Endodermal cell (in vitro differentiated cells): ENCODE measurements around the gene ANKFY1. TPM values are rescaled to one million over a fixed set of nuclear protein-coding genes. Genes with fewer than 3 reads are reported as not detected.

ENCODE experiments used
- DNase-seq: peaks from one replicate; pipeline ENCODE4 v3.0.0-alpha.2; 2017
- H3K27ac ChIP-seq: 2 replicates; pipeline ENCODE4 v1.5.1; 2013; ENCODE audit warnings: mild to moderate bottlenecking, low read depth, low read length, moderate library complexity
- H3K27me3 ChIP-seq: 2 replicates; pipeline ENCODE4 v1.6.1; 2013; ENCODE audit warnings: mild to moderate bottlenecking, low read length, moderate library complexity; ENCODE audit not compliant: insufficient read depth, control insufficient read depth, poor library complexity, severe bottlenecking
- H3K36me3 ChIP-seq: 2 replicates; pipeline ENCODE4 v1.7.0; 2013; ENCODE audit warnings: mild to moderate bottlenecking, low read length, moderate library complexity; ENCODE audit not compliant: control insufficient read depth, insufficient read depth
- H3K4me1 ChIP-seq: one replicate; pipeline ENCODE4 v1.7.0; 2013; ENCODE audit warnings: low read length; ENCODE audit not compliant: control insufficient read depth, insufficient read depth
- H3K4me3 ChIP-seq: 2 replicates; pipeline ENCODE4 v1.5.1; 2013; ENCODE audit warnings: mild to moderate bottlenecking, low read length, moderate library complexity
- H3K9ac ChIP-seq: 2 replicates; pipeline ENCODE4 v1.6.1; 2013; ENCODE audit warnings: mild to moderate bottlenecking, low read length, moderate library complexity; ENCODE audit not compliant: poor library complexity, severe bottlenecking; ENCODE audit errors: extremely low read depth
- H3K9me3 ChIP-seq: 2 replicates; pipeline ENCODE4 v1.6.1; 2013; ENCODE audit warnings: mild to moderate bottlenecking, low read length, moderate library complexity; ENCODE audit not compliant: control insufficient read depth
- H3K27ac Mint-ChIP-seq: 2 replicates; pipeline ENCODE4 v1.8.0; 2020; ENCODE audit warnings: mixed read lengths
- H3K27me3 Mint-ChIP-seq: 2 replicates; pipeline ENCODE4 v1.8.0; 2021; ENCODE audit warnings: mild to moderate bottlenecking, mixed read lengths; ENCODE audit not compliant: insufficient read depth
- H3K36me3 Mint-ChIP-seq: 2 replicates; pipeline ENCODE4 v1.8.0; 2020; ENCODE audit warnings: low read depth, mixed read lengths
- H3K4me1 Mint-ChIP-seq: 2 replicates; pipeline ENCODE4 v1.8.0; 2020; ENCODE audit warnings: mixed read lengths
- H3K4me3 Mint-ChIP-seq: 2 replicates; pipeline ENCODE4 v1.8.0; 2020; ENCODE audit warnings: mild to moderate bottlenecking, moderate library complexity, mixed read lengths
- H3K9me3 Mint-ChIP-seq: 2 replicates; pipeline ENCODE4 v1.8.0; 2020; ENCODE audit warnings: mild to moderate bottlenecking, mixed read lengths
- WGBS, 2 experiments: methylation state at CpG; one replicate each; pipeline versions ENCODE4 v1.1.5 to v1.1.7; 2013; ENCODE audit warnings: missing lambda C conversion rate in 2 of 2, mixed read lengths in 1 of 2; ENCODE audit not compliant: insufficient coverage in 1 of 2, insufficient read length in 1 of 2; 5-methylcytosine and 5-hydroxymethylcytosine counted together
- total RNA-seq, 2 donors: library from RNA; stranded (reverse); fragmentation: NEBNext Ultra II Directional in 1 of 2; extraction: Animal tissue kit (Norgen Biotek cat#: 25700) in 1 of 2; gene quantifications; 2 replicates in 1 of 2; 3 replicates in 1 of 2; pipeline ENCODE4 v1.2.1, GENCODE V29; 2021
- TF ChIP-seq, protein P1 (sequence below): fragments of 200-600 bp; sonication (generic); conservative IDR thresholded peaks from 2 replicates; pipeline ENCODE4 v1.5.0; 2021; ENCODE audit warnings: antibody characterized with exemption, mild to moderate bottlenecking

Gene ANKFY1
- total RNA-seq, 2 donors from 2014 or later, result 48.0 to 62.4 TPM

DNA sequence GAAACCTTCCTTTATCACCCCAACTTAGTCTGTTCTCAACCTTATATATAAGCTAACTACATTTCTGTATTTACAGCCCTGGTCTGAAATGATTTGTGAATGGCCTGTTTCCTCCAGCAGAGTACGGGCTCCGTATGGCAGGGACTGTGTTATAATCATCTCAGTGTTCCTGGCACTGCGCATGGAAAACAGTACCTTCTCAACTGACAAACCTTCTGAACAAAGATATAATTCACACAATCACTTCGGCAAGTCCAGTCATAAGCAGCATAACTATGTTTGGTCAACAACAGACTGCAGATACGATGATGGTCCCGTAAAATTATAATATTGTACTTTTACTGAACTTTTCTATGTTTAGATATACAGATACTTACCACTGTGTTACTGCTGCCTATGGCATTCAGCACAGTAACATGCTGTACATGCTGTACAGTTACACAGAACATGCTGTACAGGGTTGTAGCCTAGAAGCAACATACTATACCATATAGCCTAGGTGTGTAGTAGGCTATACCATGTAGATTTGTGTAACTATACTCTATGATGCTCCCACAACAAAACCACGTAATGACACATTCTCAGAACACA is 30.0 kb downstream of the ANKFY1 start:
- Mint-ChIP-seq H3K27ac (peak overlapping the region; percentile 52), H3K27me3 (no peaks in the 10 kb centered on the region), H3K4me1 (no peaks in the 10 kb centered on the region), H3K36me3 (peaks cover 53% of the 10 kb centered on the region), H3K9me3 (no peaks in the 10 kb centered on the region), H3K4me3 (no peak overlapping the region)
- no peak for DNase-seq
- WGBS, 2 experiments, result 95 to 97% methylated on average over 4 to 5 of the region's 7 CpGs
- H3K9ac ChIP-seq, result no peak overlapping the region
- peaks cover 87% of the 10 kb centered on the region for H3K36me3 ChIP-seq
- H3K27me3 ChIP-seq, result no peaks in the 10 kb centered on the region
- no peak overlapping the region for H3K27ac ChIP-seq
- no peaks in the 10 kb centered on the region for H3K9me3 ChIP-seq
- TF ChIP-seq, protein P1, sequence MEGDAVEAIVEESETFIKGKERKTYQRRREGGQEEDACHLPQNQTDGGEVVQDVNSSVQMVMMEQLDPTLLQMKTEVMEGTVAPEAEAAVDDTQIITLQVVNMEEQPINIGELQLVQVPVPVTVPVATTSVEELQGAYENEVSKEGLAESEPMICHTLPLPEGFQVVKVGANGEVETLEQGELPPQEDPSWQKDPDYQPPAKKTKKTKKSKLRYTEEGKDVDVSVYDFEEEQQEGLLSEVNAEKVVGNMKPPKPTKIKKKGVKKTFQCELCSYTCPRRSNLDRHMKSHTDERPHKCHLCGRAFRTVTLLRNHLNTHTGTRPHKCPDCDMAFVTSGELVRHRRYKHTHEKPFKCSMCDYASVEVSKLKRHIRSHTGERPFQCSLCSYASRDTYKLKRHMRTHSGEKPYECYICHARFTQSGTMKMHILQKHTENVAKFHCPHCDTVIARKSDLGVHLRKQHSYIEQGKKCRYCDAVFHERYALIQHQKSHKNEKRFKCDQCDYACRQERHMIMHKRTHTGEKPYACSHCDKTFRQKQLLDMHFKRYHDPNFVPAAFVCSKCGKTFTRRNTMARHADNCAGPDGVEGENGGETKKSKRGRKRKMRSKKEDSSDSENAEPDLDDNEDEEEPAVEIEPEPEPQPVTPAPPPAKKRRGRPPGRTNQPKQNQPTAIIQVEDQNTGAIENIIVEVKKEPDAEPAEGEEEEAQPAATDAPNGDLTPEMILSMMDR, result no peak
- no peaks in the 10 kb centered on the region for H3K4me1 ChIP-seq
- H3K4me3 ChIP-seq, result no peak overlapping the region

DNA sequence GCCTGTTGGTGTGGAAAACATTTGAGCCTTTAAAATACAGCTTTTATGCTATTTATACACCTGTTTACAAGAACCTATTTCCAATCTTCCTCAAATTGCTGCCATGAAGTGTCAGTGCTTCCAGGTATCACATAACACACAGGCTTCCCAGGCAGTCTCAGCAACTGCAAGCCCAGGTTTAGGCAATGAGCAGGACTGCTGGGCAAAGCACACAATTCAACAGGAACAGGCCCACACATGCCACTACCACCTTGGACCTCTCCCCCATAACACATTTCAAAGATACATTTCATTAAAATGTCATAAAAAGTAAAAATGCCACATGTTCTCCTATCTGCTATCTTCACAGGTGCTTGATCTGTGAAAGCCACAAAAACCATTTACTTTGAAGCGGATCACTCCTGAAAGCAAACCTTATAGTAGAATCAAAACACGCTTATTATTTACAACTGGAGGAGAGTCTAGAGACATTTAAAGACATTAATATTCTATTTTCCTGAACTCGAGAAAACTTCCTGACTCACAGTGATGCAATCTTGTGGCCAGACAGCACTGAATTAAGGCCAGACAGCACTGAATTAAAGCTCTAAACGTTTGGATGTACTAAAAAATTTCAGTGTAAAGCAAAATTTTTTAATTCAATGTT is 31.5 kb downstream of the ANKFY1 start:
- Histone ChIP-seq H3K9ac (no peak overlapping the region), H3K27me3 (no peaks in the 10 kb centered on the region), H3K4me3 (no peak overlapping the region), H3K27ac (no peak overlapping the region), H3K9me3 (no peaks in the 10 kb centered on the region), H3K4me1 (no peaks in the 10 kb centered on the region), H3K36me3 (peaks cover 85% of the 10 kb centered on the region)
- DNase-seq, result no peak
- H3K4me1 Mint-ChIP-seq, result no peaks in the 10 kb centered on the region
- TF ChIP-seq, protein P1, result no peak
- H3K36me3 Mint-ChIP-seq, result peaks cover 49% of the 10 kb centered on the region
- WGBS, 2 experiments, result 90 to 96% methylated on average over 3 to 4 of the region's 4 CpGs
- H3K9me3 Mint-ChIP-seq, result no peaks in the 10 kb centered on the region
- no peak overlapping the region for H3K27ac Mint-ChIP-seq
- H3K27me3 Mint-ChIP-seq, result no peaks in the 10 kb centered on the region
- no peak overlapping the region for H3K4me3 Mint-ChIP-seq

DNA sequence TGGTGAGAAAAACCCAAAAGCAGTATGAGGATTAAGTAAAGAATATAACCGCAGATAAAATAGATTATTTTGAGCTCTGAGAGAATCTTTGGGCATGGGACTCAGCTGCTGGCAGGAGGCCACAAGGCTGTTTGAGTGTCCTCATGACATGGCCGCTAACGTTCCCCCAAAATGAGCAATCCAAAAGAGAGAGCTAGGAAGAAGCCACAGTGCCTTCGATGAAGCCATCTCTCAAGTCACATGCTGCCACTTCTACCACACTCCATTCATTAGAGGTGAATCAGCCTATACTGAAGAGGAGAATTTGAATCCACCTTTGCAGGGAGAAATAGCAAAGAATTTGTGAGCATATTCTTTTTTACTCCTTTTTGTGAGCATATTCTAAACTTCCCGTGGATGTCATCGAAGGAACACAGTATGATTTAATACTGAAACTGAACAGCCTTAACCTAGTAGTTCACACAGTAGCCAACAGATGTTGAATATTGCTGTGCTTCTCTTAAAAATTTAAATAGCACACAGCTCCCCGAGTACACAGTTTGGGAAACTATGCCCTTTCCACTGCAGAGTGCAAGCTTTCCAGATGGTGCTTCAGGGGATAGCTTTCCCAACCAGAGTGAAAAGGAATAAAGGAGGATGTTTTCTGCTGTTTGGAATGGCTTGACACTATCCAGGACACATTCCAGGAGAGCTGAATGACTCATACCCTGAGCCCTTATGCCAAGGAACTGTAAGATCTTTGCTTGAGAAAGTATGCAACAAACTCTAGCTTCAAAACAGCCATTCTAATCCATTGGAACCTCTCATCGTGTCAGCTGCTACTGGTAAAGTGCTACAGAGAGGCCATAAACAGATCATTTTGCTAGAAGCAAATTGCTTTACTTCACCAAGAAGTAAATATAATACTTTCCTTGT is 33.9 kb downstream of the ANKFY1 start:
- Histone ChIP-seq H3K9me3 (no peaks in the 10 kb centered on the region), H3K4me1 (no peaks in the 10 kb centered on the region), H3K36me3 (peaks cover 82% of the 10 kb centered on the region), H3K27ac (peak overlapping the region; percentile 9), H3K4me3 (no peak overlapping the region), H3K9ac (no peak overlapping the region), H3K27me3 (no peaks in the 10 kb centered on the region)
- no peak overlapping the region for H3K4me3 Mint-ChIP-seq
- TF ChIP-seq, protein P1, result no peak
- no peaks in the 10 kb centered on the region for H3K9me3 Mint-ChIP-seq
- peak; percentile 67 for DNase-seq
- H3K27me3 Mint-ChIP-seq, result no peaks in the 10 kb centered on the region
- 87 to 88% methylated on average over 8 of the region's 8 CpGs for WGBS, 2 experiments
- peak overlapping the region; percentile 82 for H3K27ac Mint-ChIP-seq
- peaks cover 47% of the 10 kb centered on the region for H3K36me3 Mint-ChIP-seq
- no peaks in the 10 kb centered on the region for H3K4me1 Mint-ChIP-seq
